Right atrium auricular region (tissue), 2 donors: ENCODE data around the gene PLCG1. TPM values are rescaled to one million over a fixed set of nuclear protein-coding genes. Genes with fewer than 3 reads are reported as not detected.

Experiments
- DNase-seq: peaks from one replicate; pipeline ENCODE4 v3.0.0-alpha.2; 2019; ENCODE audit warnings: low spot score
- H3K27ac ChIP-seq, 2 donors: fragments of 200-600 bp; sonication (generic); 1 replicate in 1 of 2; 2 replicates in 1 of 2; pipeline ENCODE4 v1.5.1; 2016 to 2019
- H3K27me3 ChIP-seq, 2 donors: fragments of 200-600 bp; sonication (generic); one replicate each; pipeline versions ENCODE4 v1.5.1 to v1.6.0; 2017 to 2019
- H3K36me3 ChIP-seq: fragments of 200-600 bp; sonication (generic); one replicate; pipeline ENCODE4 v1.5.1; 2016
- H3K4me1 ChIP-seq, 2 donors: fragments of 200-600 bp; sonication (generic); one replicate each; pipeline versions ENCODE4 v1.5.1 to v1.6.0; 2017 to 2019
- H3K4me3 ChIP-seq, 2 donors: fragments of 200-600 bp; sonication (generic); 1 replicate in 1 of 2; 2 replicates in 1 of 2; pipeline ENCODE4 v1.5.1; 2017 to 2019; ENCODE audit warnings: mild to moderate bottlenecking in 1 of 2, moderate library complexity in 1 of 2
- H3K9me3 ChIP-seq, 2 donors: fragments of 200-600 bp; sonication (generic); one replicate each; pipeline ENCODE4 v1.5.1; 2019
- CTCF ChIP-seq, 2 donors: fragments of 200-600 bp; sonication (generic); IDR thresholded peaks; one replicate each; pipeline ENCODE4 v1.5.1; 2019; ENCODE audit warnings: antibody characterized with exemption in 2 of 2
- total RNA-seq, 2 donors: library from RNA; depleted of rRNA; stranded (reverse); fragments of >200 nt; gene quantifications; one replicate each; pipeline ENCODE4 v1.1.0, GENCODE V29; 2016

Gene PLCG1
- total RNA-seq, 2 donors from 2014 or later, result 24.1 to 59.5 TPM

- H3K9me3 ChIP-seq, result no peaks in the 10 kb centered on the region
- no peak overlapping the region for H3K4me3 ChIP-seq
- H3K27me3 ChIP-seq, result no peaks in the 10 kb centered on the region
- no peak for DNase-seq
- H3K4me1 ChIP-seq, result peaks cover 0 to 71% of the 10 kb centered on the region in 2 donors
- H3K36me3 ChIP-seq, result peaks cover 16% of the 10 kb centered on the region
- no peak for TF ChIP-seq CTCF (IDR thresholded peaks at IDR 0.05)
- H3K27ac ChIP-seq, result peak overlapping the region in 1 of 2 donors; percentile 0
These were observed 20.8 kb downstream of the PLCG1 start for GRCh38 chr20:41158082-41158625.

GRCh38 chr20:41159547-41159946 is 22.2 kb downstream of the PLCG1 start:
- peaks cover 0 to 57% of the 10 kb centered on the region in 2 donors for H3K4me1 ChIP-seq
- H3K27ac ChIP-seq, result no peak overlapping the region

GRCh38 chr20:41160686-41161085 is 23.3 kb downstream of the PLCG1 start:
- Histone ChIP-seq H3K36me3 (peaks cover 41% of the 10 kb centered on the region), H3K4me3 (no peak overlapping the region), H3K4me1 (peaks cover 0 to 46% of the 10 kb centered on the region in 2 donors), H3K9me3 (no peaks in the 10 kb centered on the region), H3K27me3 (no peaks in the 10 kb centered on the region), H3K27ac (no peak overlapping the region)
- TF ChIP-seq CTCF (IDR thresholded peaks at IDR 0.05), result no peak
- no peak for DNase-seq

More at GRCh38 chr20:41159547-41159946, 22.2 kb downstream of the PLCG1 start:
- peaks cover 30% of the 10 kb centered on the region for H3K36me3 ChIP-seq
- no peak overlapping the region for H3K4me3 ChIP-seq
- no peaks in the 10 kb centered on the region for H3K27me3 ChIP-seq
- H3K9me3 ChIP-seq, result no peaks in the 10 kb centered on the region
- no peak for DNase-seq
- no peak for TF ChIP-seq CTCF (IDR thresholded peaks at IDR 0.05)

- TF ChIP-seq CTCF (IDR thresholded peaks at IDR 0.05), result no peak
- H3K27me3 ChIP-seq, result no peaks in the 10 kb centered on the region
- H3K4me1 ChIP-seq, result peaks cover 0 to 34% of the 10 kb centered on the region in 2 donors
- H3K36me3 ChIP-seq, result peaks cover 53% of the 10 kb centered on the region
- DNase-seq, result no peak
- no peak overlapping the region for H3K4me3 ChIP-seq
- H3K27ac ChIP-seq, result no peak overlapping the region
- no peaks in the 10 kb centered on the region for H3K9me3 ChIP-seq
These were observed 24.5 kb downstream of the PLCG1 start for GRCh38 chr20:41161886-41162285.

GRCh38 chr20:41162396-41162795 is 25.1 kb downstream of the PLCG1 start:
- H3K4me3 ChIP-seq, result no peak overlapping the region
- no peak for TF ChIP-seq CTCF (IDR thresholded peaks at IDR 0.05)
- DNase-seq, result no peak
- H3K27me3 ChIP-seq, result no peaks in the 10 kb centered on the region
- H3K36me3 ChIP-seq, result peaks cover 59% of the 10 kb centered on the region
- no peaks in the 10 kb centered on the region for H3K9me3 ChIP-seq
- peaks cover 0 to 29% of the 10 kb centered on the region in 2 donors for H3K4me1 ChIP-seq
- H3K27ac ChIP-seq, result no peak overlapping the region

GRCh38 chr20:41163821-41164220 is 26.5 kb downstream of the PLCG1 start:
- Histone ChIP-seq H3K9me3 (no peaks in the 10 kb centered on the region), H3K4me3 (no peak overlapping the region), H3K27ac (no peak overlapping the region), H3K4me1 (peaks cover 0 to 16% of the 10 kb centered on the region in 2 donors), H3K36me3 (peaks cover 72% of the 10 kb centered on the region), H3K27me3 (no peaks in the 10 kb centered on the region)
- no peak for DNase-seq
- TF ChIP-seq CTCF (IDR thresholded peaks at IDR 0.05), result no peak
